K562 treated with DMSO at 1 percent for 48 hours (cell line): Measurements from ENCODE around the gene FOXC1. TPM values are rescaled to one million over a fixed set of nuclear protein-coding genes. Genes with fewer than 3 reads are reported as not detected.

Experiments
- total RNA-seq: library from RNA; unstranded; fragments of 300-600 nt; gene quantifications from 2 replicates; pipeline ENCODE4 v1.2.3, GENCODE V29; 2022; ENCODE audit warnings: low replicate concordance; ENCODE audit errors: extremely low read depth

FOXC1 gene
- not detected in 2 replicates for total RNA-seq

GRCh38 chr6:1609648-1610496, at the start of gene FOXC1:
Gene FOXC1 (plus strand): TSS chr6:1609915. CDS start chr6:1610446, 531 bp downstream.

Other genes with a start within 250 kb of the FOXC1 start
- not detected in 2 replicates for gene FOXF2, start 220.3 kb upstream of the FOXC1 start, total RNA-seq